GM12892 (cell line): ENCODE data around the gene KRTAP9-1.
"Not testable (repeated sequence)": the region's sequence is repeated elsewhere in the genome, so short reads cannot be mapped to it uniquely, and the experiment has no call there.

Experiments
- POLR2A ChIP-seq: IDR thresholded peaks from 2 replicates; pipeline ENCODE4 v1.6.1; 2011; ENCODE audit warnings: low read depth, low read length, control low read depth
- POLR2AphosphoS5 ChIP-seq: IDR thresholded peaks from 2 replicates; pipeline ENCODE4 v1.6.1; 2011; ENCODE audit warnings: low read depth, low read length, control low read depth
- TAF1 ChIP-seq: IDR thresholded peaks from 2 replicates; pipeline ENCODE4 v1.6.1; 2011; ENCODE audit warnings: low read depth, mild to moderate bottlenecking, control low read depth, low read length, borderline replicate concordance

- TF ChIP-seq POLR2AphosphoS5, POLR2A, TAF1: not testable (repeated sequence)
Observed at GRCh38 chr17:41237116-41237515, 47.4 kb downstream of the KRTAP9-1 start.
